ENCODE data around the gene RFLNA.

DNA sequence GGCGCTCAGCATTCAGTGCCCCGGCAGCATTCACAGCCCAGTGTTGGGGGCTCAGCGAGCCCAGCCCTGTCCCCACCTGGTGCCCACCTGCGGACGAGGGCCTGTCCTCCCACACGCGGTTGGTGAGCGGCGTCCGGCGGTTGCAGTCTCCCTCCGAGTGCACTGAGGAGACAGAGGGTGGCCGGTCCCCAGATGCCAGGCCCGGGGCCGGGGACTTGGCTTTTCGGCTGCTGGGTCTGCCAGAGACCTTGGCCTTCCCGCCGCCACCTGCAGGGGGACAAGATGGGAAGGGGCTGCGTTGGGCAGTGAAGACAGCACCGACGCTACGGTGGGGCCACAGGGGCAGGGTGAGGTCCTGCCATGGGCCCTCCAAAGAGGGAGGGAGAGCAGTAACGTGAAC, 31.2 kb downstream of the RFLNA start:
- TF ChIP-seq MAX (IDR thresholded peaks at IDR 0.05): no peak
- TF ChIP-seq CBX1 (IDR thresholded peaks at IDR 0.05; ENCODE audit: low read depth): no peak
- TF ChIP-seq MED1 (CRISPR knock-in tag; IDR thresholded peaks at IDR 0.05): no peak
- no peak for TF ChIP-seq ELF1 (CRISPR knock-in tag; IDR thresholded peaks at IDR 0.05)
- no peak for TF ChIP-seq ZNF512B (CRISPR knock-in tag; IDR thresholded peaks at IDR 0.05; ENCODE audit: borderline replicate concordance)
- TF ChIP-seq POLR2A (IDR thresholded peaks at IDR 0.05; ENCODE audit: insufficient read depth in 1 of 2, low read depth in 2 of 2, low read length in 2 of 2): no peak
- TF ChIP-seq ZNF558 (CRISPR knock-in tag; IDR thresholded peaks at IDR 0.05; ENCODE audit: borderline replicate concordance): no peak
- no peak for TF ChIP-seq TBP (CRISPR knock-in tag; IDR thresholded peaks at IDR 0.05)
